Measurements from ENCODE around the gene COQ10A.

DNA sequence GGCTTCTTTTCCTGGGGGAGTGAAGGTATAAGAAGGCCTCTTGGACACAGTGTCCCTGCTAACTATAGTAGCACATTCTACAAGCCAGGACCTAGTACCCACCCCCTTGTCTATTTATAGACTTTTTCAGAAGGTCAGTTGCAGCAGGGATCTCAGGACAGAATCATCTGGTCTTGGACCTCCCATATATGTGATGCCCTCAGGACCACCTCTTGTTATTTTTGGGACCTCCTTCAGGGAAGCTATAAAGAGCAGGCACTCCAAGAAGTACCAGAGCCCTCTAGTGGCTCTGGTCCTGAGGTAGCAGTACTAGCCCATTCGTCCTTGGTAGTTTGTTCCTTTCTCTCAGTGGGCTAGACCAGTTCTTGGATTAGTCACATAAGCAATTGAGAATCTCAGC lies 4.3 kb downstream of the COQ10A start:
- TF ChIP-seq, protein P1, sequence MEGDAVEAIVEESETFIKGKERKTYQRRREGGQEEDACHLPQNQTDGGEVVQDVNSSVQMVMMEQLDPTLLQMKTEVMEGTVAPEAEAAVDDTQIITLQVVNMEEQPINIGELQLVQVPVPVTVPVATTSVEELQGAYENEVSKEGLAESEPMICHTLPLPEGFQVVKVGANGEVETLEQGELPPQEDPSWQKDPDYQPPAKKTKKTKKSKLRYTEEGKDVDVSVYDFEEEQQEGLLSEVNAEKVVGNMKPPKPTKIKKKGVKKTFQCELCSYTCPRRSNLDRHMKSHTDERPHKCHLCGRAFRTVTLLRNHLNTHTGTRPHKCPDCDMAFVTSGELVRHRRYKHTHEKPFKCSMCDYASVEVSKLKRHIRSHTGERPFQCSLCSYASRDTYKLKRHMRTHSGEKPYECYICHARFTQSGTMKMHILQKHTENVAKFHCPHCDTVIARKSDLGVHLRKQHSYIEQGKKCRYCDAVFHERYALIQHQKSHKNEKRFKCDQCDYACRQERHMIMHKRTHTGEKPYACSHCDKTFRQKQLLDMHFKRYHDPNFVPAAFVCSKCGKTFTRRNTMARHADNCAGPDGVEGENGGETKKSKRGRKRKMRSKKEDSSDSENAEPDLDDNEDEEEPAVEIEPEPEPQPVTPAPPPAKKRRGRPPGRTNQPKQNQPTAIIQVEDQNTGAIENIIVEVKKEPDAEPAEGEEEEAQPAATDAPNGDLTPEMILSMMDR (IDR thresholded peaks at IDR 0.05; ENCODE audit: insufficient read depth, low read length, poor library complexity, severe bottlenecking), result no peak
- TF ChIP-seq EZH2phosphoT487 (conservative IDR thresholded peaks at IDR 0.05; ENCODE audit: low read length), result no peak

Measured in SU-DHL-6 (cell line).